Ascending aorta (tissue), 2 donors: Measurements from ENCODE around the gene CRIP3. TPM values are rescaled to one million over a fixed set of nuclear protein-coding genes. Genes with fewer than 3 reads are reported as not detected.

Experiments
- DNase-seq, 2 donors: peaks; one replicate each; pipeline ENCODE4 v3.0.0-alpha.2; 2019; ENCODE audit warnings: low spot score in 2 of 2
- H3K27ac ChIP-seq, 2 donors: fragments of 200-600 bp; sonication (generic); one replicate each; pipeline ENCODE4 v1.5.1; 2016 to 2017; ENCODE audit warnings: mild to moderate bottlenecking in 1 of 2
- H3K27me3 ChIP-seq: fragments of 200-600 bp; sonication (generic); one replicate; pipeline ENCODE4 v1.5.1; 2017
- H3K36me3 ChIP-seq, 2 donors: fragments of 200-600 bp; sonication (generic); one replicate each; pipeline ENCODE4 v1.5.1; 2016
- H3K4me1 ChIP-seq, 2 donors: fragments of 200-600 bp; sonication (generic); one replicate each; pipeline ENCODE4 v1.5.1; 2016 to 2017; ENCODE audit warnings: mild to moderate bottlenecking in 1 of 2
- H3K4me3 ChIP-seq, 2 donors: fragments of 200-600 bp; sonication (generic); one replicate each; pipeline ENCODE4 v1.5.1; 2016 to 2017; ENCODE audit warnings: mild to moderate bottlenecking in 1 of 2
- H3K9me3 ChIP-seq, 2 donors: fragments of 200-600 bp; sonication (generic); one replicate each; pipeline ENCODE4 v1.5.1; 2016
- CTCF ChIP-seq, 3 experiments: fragments of 200-600 bp in 2 of 3; fragments of 450-650 bp in 1 of 3; sonication (generic) in 2 of 3; IDR thresholded peaks; one replicate each; pipeline ENCODE4 v1.5.1; 2016 to 2019; ENCODE audit warnings: antibody characterized with exemption in 3 of 3, mild to moderate bottlenecking in 1 of 3, moderate library complexity in 1 of 3
- intact Hi-C: fragments of 100-400 bp; cut with DNase I; formaldehyde crosslinking; loops from one replicate; pipeline ENCODE4 v1.15.1; 2023
- total RNA-seq: library from RNA; depleted of rRNA; stranded (reverse); fragments of >200 nt; gene quantifications from one replicate; pipeline ENCODE4 v1.1.0, GENCODE V29; 2016

Gene CRIP3
- total RNA-seq, 1 donor from 2014 or later = not detected

GRCh38 chr6:43271944-43272343 lies 36.7 kb downstream of the CRIP3 start:
- Histone ChIP-seq H3K27me3 (peaks cover 12% of the 10 kb centered on the region), H3K4me1 (peaks cover 6 to 9% of the 10 kb centered on the region in 2 donors), H3K4me3 (no peak overlapping the region), H3K9me3 (no peaks in the 10 kb centered on the region), H3K27ac (no peak overlapping the region), H3K36me3 (no peaks in the 10 kb centered on the region)
- intact Hi-C loops = no loop called here
- no peak for DNase-seq
- TF ChIP-seq CTCF (IDR thresholded peaks at IDR 0.05) = no peak

GRCh38 chr6:43271103-43271815 lies 37.4 kb downstream of the CRIP3 start:
- Histone ChIP-seq H3K9me3 (no peaks in the 10 kb centered on the region), H3K27me3 (peaks cover 9% of the 10 kb centered on the region), H3K4me3 (no peak overlapping the region), H3K36me3 (no peaks in the 10 kb centered on the region), H3K27ac (no peak overlapping the region), H3K4me1 (peaks cover 6 to 9% of the 10 kb centered on the region in 2 donors)
- no peak for TF ChIP-seq CTCF (IDR thresholded peaks at IDR 0.05)
- DNase-seq = no peak
- intact Hi-C loops = no loop called here

- DNase-seq = no peak
- Histone ChIP-seq H3K4me1 (no peaks in the 10 kb centered on the region), H3K27ac (no peak overlapping the region), H3K36me3 (no peaks in the 10 kb centered on the region), H3K9me3 (no peaks in the 10 kb centered on the region), H3K4me3 (peak overlapping the region; percentile 49 to 60), H3K27me3 (peaks cover 7% of the 10 kb centered on the region)
- no peak for TF ChIP-seq CTCF (IDR thresholded peaks at IDR 0.05)
- intact Hi-C loops = no loop called here
Observed at GRCh38 chr6:43269273-43270007, 39.2 kb downstream of the CRIP3 start.

- intact Hi-C loops = no loop called here
- peaks cover 7% of the 10 kb centered on the region for H3K27me3 ChIP-seq
- peak overlapping the region in 1 of 2 donors; percentile 60 for H3K4me3 ChIP-seq
- DNase-seq = no peak
- H3K27ac ChIP-seq = no peak overlapping the region
- H3K9me3 ChIP-seq = no peaks in the 10 kb centered on the region
- no peaks in the 10 kb centered on the region for H3K4me1 ChIP-seq
- TF ChIP-seq CTCF (IDR thresholded peaks at IDR 0.05) = no peak
- H3K36me3 ChIP-seq = no peaks in the 10 kb centered on the region
Observed at GRCh38 chr6:43268782-43269272, 39.8 kb downstream of the CRIP3 start.

- Histone ChIP-seq H3K27me3 (peaks cover 7% of the 10 kb centered on the region), H3K4me1 (no peaks in the 10 kb centered on the region), H3K27ac (no peak overlapping the region), H3K9me3 (no peaks in the 10 kb centered on the region), H3K4me3 (no peak overlapping the region), H3K36me3 (no peaks in the 10 kb centered on the region)
- TF ChIP-seq CTCF (IDR thresholded peaks at IDR 0.05) = no peak
- intact Hi-C loops = no loop called here
- DNase-seq = no peak
Observed at GRCh38 chr6:43268355-43268700, 40.3 kb downstream of the CRIP3 start.
